DOHH2 (cell line): ENCODE results near the gene TMEM74B.

Experiments
- CTCF ChIP-seq: fragments of 200-600 bp; sonication (generic); IDR thresholded peaks from one replicate; pipeline ENCODE4 v1.5.1; 2014; ENCODE audit warnings: antibody characterized with exemption, mild to moderate bottlenecking, low read depth, low read length; ENCODE audit not compliant: poor library complexity, severe bottlenecking
- EZH2phosphoT487 ChIP-seq: fragments of 200-600 bp; sonication (generic); IDR thresholded peaks from 2 replicates; pipeline ENCODE4 v1.6.1; 2017; ENCODE audit warnings: borderline replicate concordance, mild to moderate bottlenecking, antibody characterized with exemption, low read length, moderate library complexity, mixed read lengths

- TF ChIP-seq CTCF (no peak), EZH2phosphoT487 (no peak)
Observed at GRCh38 chr20:1215386-1216170, 30.8 kb upstream of the TMEM74B start.
